ENCODE measurements around the gene CHAF1A.

Gene CHAF1A

GRCh38 chr19:4367781-4368127, 34.7 kb upstream of the CHAF1A start:
- no peak for DNase-seq (ENCODE audit: low spot score)
- TF ChIP-seq CTCF (IDR thresholded peaks at IDR 0.05; ENCODE audit: extremely low read depth, missing control alignments) = no peak

GRCh38 chr19:4368128-4368820, 34.2 kb upstream of the CHAF1A start:
- no peak for DNase-seq (ENCODE audit: low spot score)
- TF ChIP-seq CTCF (IDR thresholded peaks at IDR 0.05; ENCODE audit: extremely low read depth, missing control alignments) = no peak

GRCh38 chr19:4369109-4369887, 33.1 kb upstream of the CHAF1A start:
- DNase-seq (ENCODE audit: low spot score) = peak; percentile 83
- no peak for TF ChIP-seq CTCF (IDR thresholded peaks at IDR 0.05; ENCODE audit: extremely low read depth, missing control alignments)

GRCh38 chr19:4369888-4370260, 32.6 kb upstream of the CHAF1A start:
- peak; percentile 77 for DNase-seq (ENCODE audit: low spot score)
- TF ChIP-seq CTCF (IDR thresholded peaks at IDR 0.05; ENCODE audit: extremely low read depth, missing control alignments) = peak; percentile 68

- TF ChIP-seq CTCF (IDR thresholded peaks at IDR 0.05; ENCODE audit: extremely low read depth, missing control alignments) = no peak
- DNase-seq (ENCODE audit: low spot score) = no peak
Measured at GRCh38 chr19:4370418-4371041, 31.9 kb upstream of the CHAF1A start.

- no peak for DNase-seq (ENCODE audit: low spot score)
- no peak for TF ChIP-seq CTCF (IDR thresholded peaks at IDR 0.05; ENCODE audit: extremely low read depth, missing control alignments)
Measured at GRCh38 chr19:4371247-4372164, 30.9 kb upstream of the CHAF1A start.
